KBM-7 (cell line): ENCODE measurements around the gene RAD1.

ENCODE experiments used
- DNase-seq: peaks from one replicate; pipeline ENCODE4 v3.0.0-alpha.2; 2015
- in situ Hi-C: fragments of 300-500 bp; cut with MboI; formaldehyde crosslinking; loops from 2 replicates; pipeline ENCODE4 v1.14.3; 2020; ENCODE audit warnings: low sequenced_read_pairs, low pct_unique_long_range_greater_than_20kb, mixed read lengths

The RAD1 gene

GRCh38 chr5:34876275-34876674, 39.0 kb downstream of the RAD1 start:
- no peak for DNase-seq
- in situ Hi-C loops, result loop anchor here (25.0 kb wide), 1 partner anchor 389 kb away; no protein-coding TSS in a partner anchor

DNA sequence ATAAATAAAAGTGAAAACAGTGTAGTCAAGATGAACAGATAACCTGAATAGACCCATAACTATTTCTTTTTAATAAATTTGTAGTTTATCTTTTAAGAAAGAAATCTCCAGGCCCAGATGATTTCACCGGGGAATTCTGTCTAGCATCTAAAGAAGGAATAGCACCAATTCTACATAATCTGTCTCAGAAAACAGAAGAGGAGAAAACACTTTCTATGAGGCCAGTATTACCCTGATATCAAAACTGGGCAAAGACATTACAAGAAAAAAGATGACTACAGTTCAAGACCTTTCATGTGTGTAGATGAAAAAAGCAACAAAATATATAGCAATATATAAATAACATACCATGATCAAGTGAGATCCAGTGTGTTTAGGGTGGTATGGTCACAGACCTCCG, 44.9 kb downstream of the RAD1 start:
- no peak for DNase-seq

DNA sequence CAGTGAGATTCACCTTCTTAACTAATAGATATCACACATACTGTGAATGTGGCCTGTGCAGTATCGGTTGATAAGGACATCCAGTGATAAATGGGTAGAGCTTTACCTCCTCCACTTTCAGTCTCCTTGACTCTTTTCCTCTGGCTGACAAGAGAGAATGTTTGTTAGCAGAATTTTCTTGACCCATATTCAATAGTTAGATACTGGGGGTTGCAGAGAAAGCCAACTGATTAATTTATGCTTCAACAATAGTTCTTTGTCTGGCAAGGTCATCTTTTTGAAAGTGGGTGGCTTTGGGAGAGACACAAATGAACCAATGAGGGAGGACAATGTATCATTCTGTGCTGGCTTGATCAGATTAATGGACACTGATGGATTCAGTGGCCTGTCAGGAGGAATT, 46.0 kb downstream of the RAD1 start:
- DNase-seq, result no peak
- in situ Hi-C loops, result no loop called here

More for the DNA sequence above, 44.9 kb downstream of the RAD1 start:
- in situ Hi-C loops, result no loop called here

DNA sequence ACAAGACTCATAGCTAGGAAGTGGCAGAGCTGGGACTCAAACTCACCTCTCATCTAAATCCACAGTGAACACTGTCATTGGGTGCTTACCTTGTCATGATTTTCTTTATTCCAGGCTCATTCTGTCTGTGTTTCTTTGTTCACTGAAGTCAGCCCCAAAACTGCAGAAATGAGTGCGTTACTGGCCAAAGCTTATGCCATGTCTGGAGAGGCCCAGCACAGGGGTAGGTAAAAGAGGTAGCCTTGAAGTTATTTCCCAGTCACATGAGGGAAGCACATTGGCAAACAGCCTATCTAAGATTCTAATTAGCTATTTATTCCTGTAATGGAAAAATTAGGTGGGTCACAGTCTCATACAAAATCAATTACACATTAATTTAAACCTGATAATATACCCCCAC, 46.5 kb downstream of the RAD1 start:
- in situ Hi-C loops, result no loop called here
- no peak for DNase-seq

- in situ Hi-C loops, result no loop called here
- no peak for DNase-seq
Measured at GRCh38 chr5:34867660-34868059, 47.6 kb downstream of the RAD1 start.

DNA sequence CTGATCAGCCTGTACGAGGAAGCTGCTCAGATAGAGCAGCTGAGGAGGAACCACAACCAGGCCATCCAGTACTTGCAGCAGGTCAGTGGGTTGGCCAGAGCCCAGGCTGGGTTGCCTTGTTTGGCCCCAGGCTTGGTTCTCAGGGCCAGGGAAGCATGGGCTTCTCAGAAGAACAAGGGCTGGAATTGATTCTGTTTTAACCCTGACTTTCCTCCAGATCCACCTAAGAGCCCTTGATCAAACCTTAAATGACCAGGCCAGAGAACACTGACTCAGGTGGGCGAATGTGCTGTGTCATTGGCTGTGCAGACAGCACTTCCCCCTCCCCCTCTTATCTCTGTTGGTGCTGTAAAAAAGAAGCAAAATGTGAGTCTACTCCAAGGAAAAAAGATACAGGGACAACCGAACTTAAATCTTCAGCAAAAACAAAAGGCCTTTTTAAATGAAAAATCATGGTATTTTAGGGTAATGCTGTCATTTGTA, 48.3 kb downstream of the RAD1 start:
- DNase-seq, result peak; percentile 6
- in situ Hi-C loops, result no loop called here

- in situ Hi-C loops, result no loop called here
- no peak for DNase-seq
Measured at GRCh38 chr5:34865091-34865490, 50.2 kb downstream of the RAD1 start.

GRCh38 chr5:34863946-34864345, 51.4 kb downstream of the RAD1 start:
- in situ Hi-C loops, result no loop called here
- DNase-seq, result peak; percentile 68

GRCh38 chr5:34859253-34859652, 56.1 kb downstream of the RAD1 start:
- in situ Hi-C loops, result no loop called here

GRCh38 chr5:34858790-34859189, 56.5 kb downstream of the RAD1 start:
- no peak for DNase-seq
- in situ Hi-C loops, result no loop called here

More at GRCh38 chr5:34859253-34859652, 56.1 kb downstream of the RAD1 start:
- DNase-seq, result no peak

- in situ Hi-C loops, result no loop called here
- no peak for DNase-seq
Measured at GRCh38 chr5:34857894-34858293, 57.4 kb downstream of the RAD1 start.

- no peak for DNase-seq
- in situ Hi-C loops, result no loop called here
Measured at GRCh38 chr5:34857161-34857560, 58.1 kb downstream of the RAD1 start.
